Natural killer cell (primary cell): ENCODE results near the gene ART1. TPM values are rescaled to one million over a fixed set of nuclear protein-coding genes. Genes with fewer than 3 reads are reported as not detected.
"Not testable (repeated sequence)": the region's sequence is repeated elsewhere in the genome, so short reads cannot be mapped to it uniquely, and the experiment has no call there.

ENCODE experiments used
- ATAC-seq, 3 donors: fragments of 150-1000 bp in 2 of 3; fragments of 200-7000 bp in 1 of 3; cut with Tn5 transposase; 1 replicate in 1 of 3; 2 replicates in 2 of 3; pipeline ENCODE4 v1.10.0; 2021; ENCODE audit warnings: mild to moderate bottlenecking in 2 of 3, moderate library complexity in 2 of 3
- DNase-seq, 2 donors: peaks; one replicate each; pipeline versions ENCODE4 v3.0.0 to v3.0.0-alpha.2; 2013 to 2021; ENCODE audit warnings: mixed read lengths in 1 of 2
- H3K27ac ChIP-seq: one replicate; pipeline ENCODE4 v1.5.1; 2013; ENCODE audit warnings: mild to moderate bottlenecking, low read length
- H3K27me3 ChIP-seq: one replicate; pipeline ENCODE4 v1.6.1; 2013; ENCODE audit warnings: low read length; ENCODE audit not compliant: control insufficient read depth, insufficient read depth
- H3K36me3 ChIP-seq: one replicate; pipeline ENCODE4 v1.6.1; 2013; ENCODE audit warnings: low read length; ENCODE audit not compliant: control insufficient read depth, insufficient read depth
- H3K4me1 ChIP-seq: one replicate; pipeline ENCODE4 v1.6.1; 2013; ENCODE audit warnings: low read length; ENCODE audit not compliant: control insufficient read depth, insufficient read depth
- H3K4me3 ChIP-seq: one replicate; pipeline ENCODE4 v1.5.1; 2013; ENCODE audit warnings: low read length
- H3K9me3 ChIP-seq: one replicate; pipeline ENCODE4 v1.6.1; 2013; ENCODE audit warnings: low read length; ENCODE audit not compliant: control insufficient read depth, insufficient read depth
- H3K27ac Mint-ChIP-seq, 2 donors: one replicate each; pipeline ENCODE4 v1.8.0; 2022; ENCODE audit warnings: mild to moderate bottlenecking in 2 of 2, mixed read lengths in 2 of 2, moderate library complexity in 1 of 2
- H3K27me3 Mint-ChIP-seq, 2 donors: one replicate each; pipeline ENCODE4 v1.8.0; 2022; ENCODE audit warnings: low read depth in 2 of 2, mixed read lengths in 2 of 2
- H3K36me3 Mint-ChIP-seq: one replicate; pipeline ENCODE4 v1.8.0; 2022; ENCODE audit warnings: mixed read lengths
- H3K4me1 Mint-ChIP-seq, 2 donors: one replicate each; pipeline ENCODE4 v1.8.0; 2022; ENCODE audit warnings: mixed read lengths in 2 of 2
- H3K4me3 Mint-ChIP-seq: one replicate; pipeline ENCODE4 v1.8.0; 2022; ENCODE audit warnings: mild to moderate bottlenecking, moderate library complexity, mixed read lengths
- H3K9me3 Mint-ChIP-seq, 2 donors: one replicate each; pipeline ENCODE4 v1.8.0; 2022; ENCODE audit warnings: mixed read lengths in 2 of 2
- CTCF ChIP-seq: fragments of 200-600 bp; IDR thresholded peaks from one replicate; pipeline ENCODE4 v1.8.0; 2022; ENCODE audit warnings: antibody characterized with exemption
- WGBS: methylation state at CpG from one replicate; pipeline ENCODE4 v1.1.7; 2013; ENCODE audit warnings: missing lambda C conversion rate; ENCODE audit not compliant: insufficient coverage; 5-methylcytosine and 5-hydroxymethylcytosine counted together
- intact Hi-C: fragments of 100-400 bp; cut with micrococcal nuclease; formaldehyde crosslinking; loops from one replicate; pipeline ENCODE4 v1.14.2; 2022
- total RNA-seq, 4 donors: library from RNA; stranded (reverse); fragments of 120-200 nt in 1 of 4; gene quantifications; one replicate each; pipeline versions ENCODE4 v1.2.3 to v1.2.4, GENCODE V29; 2013 to 2022

Gene ART1
- total RNA-seq, 3 donors from 2014 or later (not counting 1 experiment from before 2014, with no cell fraction given), result not detected

GRCh38 chr11:3642071-3642951, 2.6 kb upstream of the ART1 start:
- H3K27ac ChIP-seq, result no peak overlapping the region
- no peaks in the 10 kb centered on the region for H3K36me3 Mint-ChIP-seq
- H3K9me3 ChIP-seq, result no peaks in the 10 kb centered on the region
- peaks cover 23 to 26% of the 10 kb centered on the region in 2 donors for H3K27me3 Mint-ChIP-seq
- ATAC-seq, result peak; percentile 82 to 96 (median 96)
- H3K36me3 ChIP-seq, result no peaks in the 10 kb centered on the region
- H3K4me3 Mint-ChIP-seq, result peak overlapping the region; percentile 90
- H3K9me3 Mint-ChIP-seq, result no peaks in the 10 kb centered on the region
- peaks cover 10% of the 10 kb centered on the region in 2 donors for H3K4me1 Mint-ChIP-seq
- intact Hi-C loops, result no loop called here
- no peak overlapping the region for H3K27ac Mint-ChIP-seq
- H3K27me3 ChIP-seq, result peaks cover 12% of the 10 kb centered on the region
- peak overlapping the region; percentile 43 for H3K4me3 ChIP-seq
- WGBS, result 4% methylated on average over 55 of the region's 55 CpGs
- TF ChIP-seq CTCF, result no peak
- DNase-seq, result peak; percentile 37 to 68
- peaks cover 14% of the 10 kb centered on the region for H3K4me1 ChIP-seq

- peak overlapping the region; percentile 21 for H3K4me3 Mint-ChIP-seq
- H3K27ac ChIP-seq, H3K9me3 Mint-ChIP-seq, H3K36me3 ChIP-seq, H3K27ac Mint-ChIP-seq, DNase-seq, H3K36me3 Mint-ChIP-seq, H3K4me3 ChIP-seq, H3K9me3 ChIP-seq, intact Hi-C loops, ATAC-seq: not testable (repeated sequence)
- peaks cover 12% of the 10 kb centered on the region for H3K27me3 ChIP-seq
- H3K27me3 Mint-ChIP-seq, result peaks cover 28% of the 10 kb centered on the region in 2 donors
- 63% methylated on average over 11 of the region's 11 CpGs for WGBS
- peaks cover 14% of the 10 kb centered on the region for H3K4me1 ChIP-seq
- H3K4me1 Mint-ChIP-seq, result peaks cover 10% of the 10 kb centered on the region in 2 donors
These were observed 1.8 kb upstream of the ART1 start for GRCh38 chr11:3643102-3643546.

- intact Hi-C loops, result no loop called here
- H3K4me1 ChIP-seq, result peaks cover 14% of the 10 kb centered on the region
- H3K4me3 Mint-ChIP-seq, result no peak overlapping the region
- no peak overlapping the region for H3K4me3 ChIP-seq
- no peaks in the 10 kb centered on the region for H3K9me3 ChIP-seq
- H3K27me3 Mint-ChIP-seq, result peaks cover 37 to 49% of the 10 kb centered on the region in 2 donors
- H3K27ac ChIP-seq, result no peak overlapping the region
- DNase-seq (no peak), ATAC-seq (no peak)
- H3K4me1 Mint-ChIP-seq, result peaks cover 10% of the 10 kb centered on the region in 2 donors
- H3K36me3 Mint-ChIP-seq, result no peaks in the 10 kb centered on the region
- H3K36me3 ChIP-seq, result no peaks in the 10 kb centered on the region
- peaks cover 12% of the 10 kb centered on the region for H3K27me3 ChIP-seq
- H3K9me3 Mint-ChIP-seq, result no peaks in the 10 kb centered on the region
- no peak overlapping the region for H3K27ac Mint-ChIP-seq
- no peak for TF ChIP-seq CTCF
- 91% methylated on average over 7 of the region's 7 CpGs for WGBS
These were observed 624 bp downstream of the ART1 start for GRCh38 chr11:3645552-3645951.

GRCh38 chr11:3648843-3649242, 3.9 kb downstream of the ART1 start:
- peaks cover 36 to 49% of the 10 kb centered on the region in 2 donors for H3K27me3 Mint-ChIP-seq
- H3K9me3 ChIP-seq, H3K27me3 ChIP-seq, H3K4me1 Mint-ChIP-seq, DNase-seq, H3K4me1 ChIP-seq, H3K4me3 Mint-ChIP-seq, H3K4me3 ChIP-seq, H3K36me3 Mint-ChIP-seq, H3K27ac ChIP-seq, intact Hi-C loops, H3K36me3 ChIP-seq, H3K27ac Mint-ChIP-seq, ATAC-seq, H3K9me3 Mint-ChIP-seq: not testable (repeated sequence)
- WGBS, result 84% methylated on average over 13 of the region's 13 CpGs

GRCh38 chr11:3649374-3649773, 4.4 kb downstream of the ART1 start:
- ATAC-seq, intact Hi-C loops, H3K27ac Mint-ChIP-seq, H3K4me1 ChIP-seq, H3K36me3 Mint-ChIP-seq, H3K4me1 Mint-ChIP-seq, DNase-seq, H3K36me3 ChIP-seq, H3K27ac ChIP-seq, H3K4me3 Mint-ChIP-seq, H3K9me3 Mint-ChIP-seq, H3K4me3 ChIP-seq, H3K9me3 ChIP-seq, H3K27me3 ChIP-seq: not testable (repeated sequence)
- 57% methylated on average over 9 of the region's 9 CpGs for WGBS
- peaks cover 33 to 46% of the 10 kb centered on the region in 2 donors for H3K27me3 Mint-ChIP-seq

- H3K9me3 ChIP-seq, H3K36me3 Mint-ChIP-seq, ATAC-seq, H3K27ac Mint-ChIP-seq, H3K4me1 Mint-ChIP-seq, DNase-seq, H3K4me3 ChIP-seq, H3K4me1 ChIP-seq, H3K27me3 ChIP-seq, H3K27ac ChIP-seq, H3K9me3 Mint-ChIP-seq, H3K4me3 Mint-ChIP-seq, H3K36me3 ChIP-seq, intact Hi-C loops: not testable (repeated sequence)
- peaks cover 21 to 25% of the 10 kb centered on the region in 2 donors for H3K27me3 Mint-ChIP-seq
- WGBS, result 87% methylated on average over 2 of the region's 3 CpGs
These were observed 7.6 kb downstream of the ART1 start for GRCh38 chr11:3652514-3652913.
